Left lung (tissue), 10 donors: ENCODE measurements around the gene IQCK. TPM values are rescaled to one million over a fixed set of nuclear protein-coding genes. Genes with fewer than 3 reads are reported as not detected.

ENCODE experiments used
- ATAC-seq: fragments of 200-7000 bp; cut with Tn5 transposase; one replicate; pipeline ENCODE4 v1.9.1; 2020; ENCODE audit warnings: moderate library complexity
- DNase-seq, 4 donors: peaks; one replicate each; pipeline ENCODE4 v3.0.0-alpha.2; 2013 to 2020
- H3K27ac ChIP-seq, 2 donors: fragments of 200-600 bp; sonication (generic) in 1 of 2; one replicate each; pipeline versions ENCODE4 v1.5.0 to v1.8.0; 2020 to 2021
- H3K27me3 ChIP-seq, 2 donors: fragments of 200-600 bp; sonication (generic) in 1 of 2; one replicate each; pipeline versions ENCODE4 v1.5.0 to v1.8.0; 2020 to 2021
- H3K36me3 ChIP-seq, 2 donors: fragments of 200-600 bp; sonication (generic) in 1 of 2; one replicate each; pipeline versions ENCODE4 v1.5.0 to v1.8.0; 2020 to 2021
- H3K4me1 ChIP-seq, 2 donors: fragments of 200-600 bp; one replicate each; pipeline ENCODE4 v1.8.0; 2021
- H3K4me3 ChIP-seq, 2 donors: fragments of 200-600 bp; sonication (generic) in 1 of 2; one replicate each; pipeline versions ENCODE4 v1.5.0 to v1.8.0; 2020 to 2021; ENCODE audit warnings: mild to moderate bottlenecking in 1 of 2
- H3K9me3 ChIP-seq, 2 donors: fragments of 200-600 bp; sonication (generic) in 1 of 2; one replicate each; pipeline versions ENCODE4 v1.5.0 to v1.8.0; 2020 to 2021
- CTCF ChIP-seq, 2 donors: fragments of 200-600 bp; sonication (generic) in 1 of 2; IDR thresholded peaks; one replicate each; pipeline versions ENCODE4 v1.5.0 to v1.8.0; 2021; ENCODE audit warnings: antibody characterized with exemption in 2 of 2
- intact Hi-C, 2 donors: fragments of 100-400 bp; cut with DNase I; formaldehyde crosslinking; loops; one replicate each; pipeline versions ENCODE4 v1.11.2 to v1.14.2; 2022
- polyA plus RNA-seq, 6 donors: library from polyadenylated mRNA; unstranded; fragments of 120-200 nt; gene quantifications; one replicate each; pipeline ENCODE4 v1.2.1, GENCODE V29; 2013; ENCODE audit not compliant: insufficient read length in 6 of 6
- total RNA-seq, 2 donors: library from RNA; stranded (reverse); fragmentation: NEBNext Ultra II Directional; extraction: Animal tissue kit (Norgen Biotek cat#: 25700); gene quantifications; one replicate each; pipeline ENCODE4 v1.2.1, GENCODE V29; 2021
- donor health status: DM: no; HTN: yes; CAD: no.
- donor health status: DM: no; HTN: no; CAD: no.

Gene IQCK
- total and polyA plus RNA-seq, 8 donors: 8.0 to 25.3 (median 22.1) TPM

- Histone ChIP-seq H3K27me3 (no peaks in the 10 kb centered on the region), H3K4me1 (no peaks in the 10 kb centered on the region), H3K9me3 (no peaks in the 10 kb centered on the region), H3K36me3 (no peaks in the 10 kb centered on the region), H3K27ac (no peak overlapping the region), H3K4me3 (no peak overlapping the region)
- intact Hi-C loops: no loop called here
- no peak for TF ChIP-seq CTCF (IDR thresholded peaks at IDR 0.05)
- no peak for DNase-seq
- ATAC-seq: no peak
Observed at GRCh38 chr16:19835968-19836421, 117.9 kb downstream of the IQCK start.

- Histone ChIP-seq H3K27ac (no peak overlapping the region), H3K27me3 (no peaks in the 10 kb centered on the region), H3K36me3 (no peaks in the 10 kb centered on the region), H3K4me1 (no peaks in the 10 kb centered on the region), H3K4me3 (no peak overlapping the region), H3K9me3 (no peaks in the 10 kb centered on the region)
- ATAC-seq (no peak), DNase-seq (no peak)
- no peak for TF ChIP-seq CTCF (IDR thresholded peaks at IDR 0.05)
- intact Hi-C loops: no loop called here
Observed at GRCh38 chr16:19837331-19837980, 119.4 kb downstream of the IQCK start.

GRCh38 chr16:19837984-19838707, 120.1 kb downstream of the IQCK start:
- no peak for DNase-seq
- intact Hi-C loops: no loop called here
- Histone ChIP-seq H3K9me3 (no peaks in the 10 kb centered on the region), H3K27me3 (no peaks in the 10 kb centered on the region), H3K36me3 (no peaks in the 10 kb centered on the region), H3K4me3 (no peak overlapping the region), H3K4me1 (no peaks in the 10 kb centered on the region), H3K27ac (no peak overlapping the region)
- TF ChIP-seq CTCF (IDR thresholded peaks at IDR 0.05): no peak
- ATAC-seq: no peak

GRCh38 chr16:19840524-19841110, 122.5 kb downstream of the IQCK start:
- no peak for TF ChIP-seq CTCF (IDR thresholded peaks at IDR 0.05)
- no peaks in the 10 kb centered on the region for H3K27me3 ChIP-seq
- no peaks in the 10 kb centered on the region for H3K9me3 ChIP-seq
- intact Hi-C loops: no loop called here
- no peaks in the 10 kb centered on the region for H3K4me1 ChIP-seq
- H3K27ac ChIP-seq: no peak overlapping the region
- ATAC-seq: no peak
- no peak overlapping the region for H3K4me3 ChIP-seq
- peak in 2 of 4 donors; percentile 20 to 40 for DNase-seq
- H3K36me3 ChIP-seq: no peaks in the 10 kb centered on the region

GRCh38 chr16:19841184-19841583, 123.1 kb downstream of the IQCK start:
- Histone ChIP-seq H3K4me3 (no peak overlapping the region), H3K27ac (no peak overlapping the region), H3K4me1 (no peaks in the 10 kb centered on the region), H3K9me3 (no peaks in the 10 kb centered on the region), H3K27me3 (no peaks in the 10 kb centered on the region), H3K36me3 (no peaks in the 10 kb centered on the region)
- TF ChIP-seq CTCF (IDR thresholded peaks at IDR 0.05): no peak
- no peak for DNase-seq
- intact Hi-C loops: no loop called here
- no peak for ATAC-seq
